ENCODE measurements around the gene KRT75. TPM values are rescaled to one million over a fixed set of nuclear protein-coding genes. Genes with fewer than 3 reads are reported as not detected.

Gene KRT75
- not detected for total RNA-seq
- total RNA-seq (2013) = not detected

DNA sequence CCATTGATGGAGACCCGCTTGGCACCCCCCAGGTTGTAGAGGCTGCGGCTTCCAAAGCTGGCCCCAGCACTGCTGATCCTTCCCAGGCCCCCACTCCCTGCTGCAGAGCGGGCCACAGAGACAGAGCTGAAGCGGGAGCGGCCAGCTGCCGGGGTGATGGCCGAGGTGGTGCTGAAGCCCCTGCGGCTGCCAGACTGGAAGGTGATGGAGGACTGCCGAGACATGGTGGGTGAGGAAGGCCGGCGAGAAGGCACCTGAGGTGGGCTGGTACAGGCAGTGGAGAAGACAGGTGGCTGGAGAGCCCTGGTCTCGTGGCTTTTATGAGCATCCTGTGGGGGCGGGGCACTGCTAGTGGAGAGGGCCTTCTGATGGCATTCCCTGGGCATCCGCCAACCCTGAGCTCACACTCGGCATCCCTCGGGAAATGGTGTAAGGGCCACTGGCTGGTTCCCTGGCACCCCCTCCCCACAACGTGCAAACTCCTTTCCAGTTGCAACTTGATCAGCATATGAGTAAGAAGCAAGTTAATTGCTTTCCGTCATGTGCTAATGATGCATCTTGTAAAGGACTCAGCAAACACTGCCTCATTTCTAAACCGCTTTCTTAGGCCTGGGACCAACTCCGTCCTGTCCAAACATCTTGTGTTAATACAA, at the start of gene KRT75:
Gene KRT75 (minus strand): TSS at position 291 of the 653 bp plus-strand sequence. CDS start 67 bp downstream, at position 224.
- ATAC-seq (no peak), DNase-seq (no peak)
- H3K4me1 Mint-ChIP-seq = no peaks in the 10 kb centered on the region
- TF ChIP-seq, protein P1, sequence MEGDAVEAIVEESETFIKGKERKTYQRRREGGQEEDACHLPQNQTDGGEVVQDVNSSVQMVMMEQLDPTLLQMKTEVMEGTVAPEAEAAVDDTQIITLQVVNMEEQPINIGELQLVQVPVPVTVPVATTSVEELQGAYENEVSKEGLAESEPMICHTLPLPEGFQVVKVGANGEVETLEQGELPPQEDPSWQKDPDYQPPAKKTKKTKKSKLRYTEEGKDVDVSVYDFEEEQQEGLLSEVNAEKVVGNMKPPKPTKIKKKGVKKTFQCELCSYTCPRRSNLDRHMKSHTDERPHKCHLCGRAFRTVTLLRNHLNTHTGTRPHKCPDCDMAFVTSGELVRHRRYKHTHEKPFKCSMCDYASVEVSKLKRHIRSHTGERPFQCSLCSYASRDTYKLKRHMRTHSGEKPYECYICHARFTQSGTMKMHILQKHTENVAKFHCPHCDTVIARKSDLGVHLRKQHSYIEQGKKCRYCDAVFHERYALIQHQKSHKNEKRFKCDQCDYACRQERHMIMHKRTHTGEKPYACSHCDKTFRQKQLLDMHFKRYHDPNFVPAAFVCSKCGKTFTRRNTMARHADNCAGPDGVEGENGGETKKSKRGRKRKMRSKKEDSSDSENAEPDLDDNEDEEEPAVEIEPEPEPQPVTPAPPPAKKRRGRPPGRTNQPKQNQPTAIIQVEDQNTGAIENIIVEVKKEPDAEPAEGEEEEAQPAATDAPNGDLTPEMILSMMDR (IDR thresholded peaks at IDR 0.05) = no peak
- no peak within 1 kb of the TSS for H3K27ac Mint-ChIP-seq
- Histone ChIP-seq H3K36me3 (ENCODE audit: control insufficient read depth, insufficient read depth, low read length) (no peaks in the 10 kb centered on the region), H3K9me3 (ENCODE audit: control insufficient read depth, insufficient read depth, low read length) (no peaks in the 10 kb centered on the region), H3K27ac (ENCODE audit: low read length) (no peak within 1 kb of the TSS), H3K4me3 (ENCODE audit: low read length) (no peak within 1 kb of the TSS), H3K4me1 (ENCODE audit: control insufficient read depth, insufficient read depth, low read length) (no peaks in the 10 kb centered on the region), H3K27me3 (ENCODE audit: control insufficient read depth, insufficient read depth, low read length) (peaks cover 2% of the 10 kb centered on the region)
- H3K36me3 Mint-ChIP-seq = no peaks in the 10 kb centered on the region
- intact Hi-C loops (cut with micrococcal nuclease) = no loop called here
- H3K4me3 Mint-ChIP-seq = no peak within 1 kb of the TSS
- peaks cover 31 to 55% of the 10 kb centered on the region in 2 donors for H3K27me3 Mint-ChIP-seq (ENCODE audit: low read depth in 2 of 2)
- H3K9me3 Mint-ChIP-seq = no peaks in the 10 kb centered on the region
- 86% methylated on average over 20 of the region's 20 CpGs for WGBS (ENCODE audit: insufficient coverage)

DNA sequence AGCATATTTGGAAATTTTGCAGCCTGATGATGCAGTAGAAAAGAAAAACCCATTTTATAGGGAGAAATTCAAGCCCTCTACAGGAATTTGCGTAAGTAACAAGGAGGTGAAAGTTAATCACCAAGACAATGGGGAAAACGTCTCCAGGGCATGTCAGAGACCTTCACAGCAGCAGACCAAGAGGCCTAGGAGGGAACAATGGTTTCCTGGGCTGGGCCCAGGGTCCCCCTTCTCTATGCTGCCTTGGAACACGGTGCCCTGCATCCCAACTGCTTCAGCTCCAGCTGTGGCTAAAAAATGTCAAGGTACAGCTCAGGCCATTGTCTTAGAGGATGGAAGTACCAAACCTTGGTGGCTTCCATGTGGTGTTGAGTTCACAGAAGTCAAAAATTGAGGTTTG, 45.9 kb upstream of the KRT75 start:
- H3K27me3 Mint-ChIP-seq (ENCODE audit: low read depth in 2 of 2) = peaks cover 24 to 31% of the 10 kb centered on the region in 2 donors
- peaks cover 2 to 3% of the 10 kb centered on the region in 2 donors for H3K9me3 Mint-ChIP-seq
- TF ChIP-seq, protein P1 (IDR thresholded peaks at IDR 0.05) = no peak
- intact Hi-C loops (cut with micrococcal nuclease) = no loop called here
- Histone ChIP-seq H3K4me1 (ENCODE audit: control insufficient read depth, insufficient read depth, low read length) (no peaks in the 10 kb centered on the region), H3K9me3 (ENCODE audit: control insufficient read depth, insufficient read depth, low read length) (no peaks in the 10 kb centered on the region), H3K36me3 (ENCODE audit: control insufficient read depth, insufficient read depth, low read length) (no peaks in the 10 kb centered on the region), H3K27me3 (ENCODE audit: control insufficient read depth, insufficient read depth, low read length) (peaks cover 4% of the 10 kb centered on the region), H3K27ac (ENCODE audit: low read length) (no peak overlapping the region), H3K4me3 (ENCODE audit: low read length) (no peak overlapping the region)
- no peak overlapping the region for H3K27ac Mint-ChIP-seq
- WGBS (ENCODE audit: insufficient coverage) = 57% methylated on average over 3 of the region's 3 CpGs
- peaks cover 8% of the 10 kb centered on the region for H3K36me3 Mint-ChIP-seq
- no peak for ATAC-seq
- DNase-seq = no peak
- H3K4me3 Mint-ChIP-seq = no peak overlapping the region
- H3K4me1 Mint-ChIP-seq = no peaks in the 10 kb centered on the region

DNA sequence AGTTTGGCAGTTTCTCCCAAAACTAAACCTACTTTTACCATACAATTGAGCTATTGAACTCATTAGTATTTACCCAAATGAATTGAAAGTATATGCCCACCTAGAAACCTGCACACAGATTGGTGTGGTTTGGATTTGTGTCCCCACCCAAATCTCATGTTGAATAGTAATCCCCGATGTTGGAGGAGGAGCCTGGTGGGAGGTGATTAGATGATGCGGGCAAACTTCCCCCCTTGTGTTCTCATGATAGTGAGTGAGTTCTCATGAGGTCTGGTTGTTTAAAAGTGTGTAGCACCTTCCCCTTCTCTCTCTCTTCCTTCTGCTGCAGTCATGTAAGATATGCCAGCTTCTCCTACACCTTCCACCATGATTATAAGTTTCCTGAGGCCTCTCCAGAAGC, 43.5 kb upstream of the KRT75 start:
- Mint-ChIP-seq H3K36me3 (no peaks in the 10 kb centered on the region), H3K27ac (no peak overlapping the region), H3K4me3 (no peak overlapping the region), H3K27me3 (ENCODE audit: low read depth in 2 of 2) (peaks cover 0 to 10% of the 10 kb centered on the region in 2 donors), H3K4me1 (no peaks in the 10 kb centered on the region), H3K9me3 (no peaks in the 10 kb centered on the region)
- intact Hi-C loops (cut with micrococcal nuclease) = no loop called here
- no peaks in the 10 kb centered on the region for H3K4me1 ChIP-seq (ENCODE audit: control insufficient read depth, insufficient read depth, low read length)
- 86% methylated on average over 1 of the region's 2 CpGs for WGBS (ENCODE audit: insufficient coverage)
- no peaks in the 10 kb centered on the region for H3K36me3 ChIP-seq (ENCODE audit: control insufficient read depth, insufficient read depth, low read length)
- ATAC-seq (no peak), DNase-seq (no peak)
- H3K9me3 ChIP-seq (ENCODE audit: control insufficient read depth, insufficient read depth, low read length) = no peaks in the 10 kb centered on the region
- TF ChIP-seq, protein P1 (IDR thresholded peaks at IDR 0.05) = no peak
- no peak overlapping the region for H3K4me3 ChIP-seq (ENCODE audit: low read length)
- peaks cover 2% of the 10 kb centered on the region for H3K27me3 ChIP-seq (ENCODE audit: control insufficient read depth, insufficient read depth, low read length)
- no peak overlapping the region for H3K27ac ChIP-seq (ENCODE audit: low read length)

DNA sequence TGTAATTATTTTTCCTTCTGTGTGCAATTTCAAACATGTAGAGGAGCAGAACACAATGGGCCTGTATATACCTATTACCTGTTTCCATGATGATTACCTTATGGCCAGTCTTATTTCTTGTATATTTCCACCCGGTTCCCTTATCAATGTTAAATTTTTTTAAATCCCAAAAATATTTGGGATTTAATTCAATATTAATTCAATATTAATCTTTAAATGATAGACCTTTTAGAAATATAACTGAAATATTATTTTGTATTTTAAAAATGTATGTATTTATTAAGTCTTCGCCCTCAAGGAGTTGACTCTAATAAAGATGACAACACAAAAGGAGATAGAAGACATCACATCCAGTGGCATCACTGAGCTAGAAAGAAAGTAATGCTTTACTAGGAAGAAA, 40.0 kb upstream of the KRT75 start:
- Mint-ChIP-seq H3K27ac (no peak overlapping the region), H3K27me3 (ENCODE audit: low read depth in 2 of 2) (peaks cover 0 to 3% of the 10 kb centered on the region in 2 donors), H3K4me1 (no peaks in the 10 kb centered on the region), H3K4me3 (no peak overlapping the region), H3K36me3 (no peaks in the 10 kb centered on the region), H3K9me3 (no peaks in the 10 kb centered on the region)
- no peak overlapping the region for H3K4me3 ChIP-seq (ENCODE audit: low read length)
- intact Hi-C loops (cut with micrococcal nuclease) = no loop called here
- H3K27me3 ChIP-seq (ENCODE audit: control insufficient read depth, insufficient read depth, low read length) = peaks cover 2% of the 10 kb centered on the region
- ATAC-seq (no peak), DNase-seq (no peak)
- H3K4me1 ChIP-seq (ENCODE audit: control insufficient read depth, insufficient read depth, low read length) = no peaks in the 10 kb centered on the region
- no peaks in the 10 kb centered on the region for H3K36me3 ChIP-seq (ENCODE audit: control insufficient read depth, insufficient read depth, low read length)
- TF ChIP-seq, protein P1 (IDR thresholded peaks at IDR 0.05) = no peak
- no peaks in the 10 kb centered on the region for H3K9me3 ChIP-seq (ENCODE audit: control insufficient read depth, insufficient read depth, low read length)
- 100% methylated on average over 1 of the region's 2 CpGs for WGBS (ENCODE audit: insufficient coverage)
- no peak overlapping the region for H3K27ac ChIP-seq (ENCODE audit: low read length)

All from natural killer cell (primary cell).